Fibroblast of skin of scalp (primary cell): ENCODE data around the gene CACNG7. TPM values are rescaled to one million over a fixed set of nuclear protein-coding genes. Genes with fewer than 3 reads are reported as not detected.
"Not testable (repeated sequence)": the region's sequence is repeated elsewhere in the genome, so short reads cannot be mapped to it uniquely, and the experiment has no call there.

Experiments
- DNase-seq: peaks from one replicate; pipeline ENCODE4 v3.0.0-alpha.2; 2013
- polyA plus RNA-seq, 2 experiments: library from polyadenylated mRNA; unstranded; fragments of 120-200 nt; gene quantifications; one replicate each; pipeline ENCODE4 v1.2.1, GENCODE V29; 2013; ENCODE audit not compliant: insufficient read length in 2 of 2

The CACNG7 gene
- 2.3 TPM for polyA plus RNA-seq (2013, experiment 1 of 2; ENCODE audit: insufficient read length)
- polyA plus RNA-seq (2013, experiment 2 of 2; ENCODE audit: insufficient read length): 2.8 TPM

- peak; percentile 11 for DNase-seq
These were observed at the start of gene CACNG7 for GRCh38 chr19:53908935-53909415. Gene CACNG7, plus strand, starts transcription at chr19:53909278. Its CDS starts 3,554 bp downstream, at chr19:53912832.

- no peak for DNase-seq
These were observed 44.7 kb upstream of the CACNG7 start for GRCh38 chr19:53864308-53864836.

- no peak for DNase-seq
These were observed 43.6 kb upstream of the CACNG7 start for GRCh38 chr19:53865523-53865917.

- DNase-seq: peak; percentile 67
These were observed 42.9 kb upstream of the CACNG7 start for GRCh38 chr19:53865918-53866864.

- DNase-seq: peak; percentile 46
These were observed 42.2 kb upstream of the CACNG7 start for GRCh38 chr19:53866865-53867224.

GRCh38 chr19:53867225-53868090 is 41.6 kb upstream of the CACNG7 start, which contains the start of gene MYADM:
Gene MYADM, plus strand, starts transcription at chr19:53867883. Its CDS starts 5,647 bp downstream, at chr19:53873530.
- peak; percentile 99 for DNase-seq

- DNase-seq: peak; percentile 75
These were observed 40.8 kb upstream of the CACNG7 start for GRCh38 chr19:53868091-53868891.

- DNase-seq: peak; percentile 94
These were observed 39.9 kb upstream of the CACNG7 start for GRCh38 chr19:53868892-53869804.

GRCh38 chr19:53869805-53870484 is 39.1 kb upstream of the CACNG7 start:
- not testable (repeated sequence) for DNase-seq

GRCh38 chr19:53870485-53870844 is 38.6 kb upstream of the CACNG7 start:
- no peak for DNase-seq

- no peak for DNase-seq
These were observed 37.6 kb upstream of the CACNG7 start for GRCh38 chr19:53871454-53871853.

GRCh38 chr19:53872762-53873161 is 36.3 kb upstream of the CACNG7 start:
- DNase-seq: no peak

GRCh38 chr19:53873773-53874605 is 35.1 kb upstream of the CACNG7 start:
- DNase-seq: no peak

GRCh38 chr19:53874606-53874990 is 34.5 kb upstream of the CACNG7 start:
- DNase-seq: no peak

- DNase-seq: no peak
These were observed 33.3 kb upstream of the CACNG7 start for GRCh38 chr19:53875602-53876325.

GRCh38 chr19:53876651-53877224 is 32.3 kb upstream of the CACNG7 start:
- no peak for DNase-seq

GRCh38 chr19:53877361-53877766 is 31.7 kb upstream of the CACNG7 start:
- DNase-seq: no peak

GRCh38 chr19:53878776-53879139 is 30.3 kb upstream of the CACNG7 start:
- DNase-seq: no peak
